ENCODE measurements around the gene GAB2.

Gene GAB2

GRCh38 chr11:78343303-78343702 is 74.3 kb downstream of the GAB2 start:
- DNase-seq (ENCODE audit: low read depth in 2 of 2) = no peak

- DNase-seq (ENCODE audit: low read depth in 2 of 2) = no peak
Observed at GRCh38 chr11:78341841-78342240, 75.8 kb downstream of the GAB2 start.

- DNase-seq (ENCODE audit: low read depth in 2 of 2) = no peak
Observed at GRCh38 chr11:78340530-78340929, 77.1 kb downstream of the GAB2 start.

- no peak for DNase-seq (ENCODE audit: low read depth in 2 of 2)
Observed at GRCh38 chr11:78339945-78340344, 77.7 kb downstream of the GAB2 start.

GRCh38 chr11:78339483-78339882 is 78.1 kb downstream of the GAB2 start:
- no peak for DNase-seq (ENCODE audit: low read depth in 2 of 2)

GRCh38 chr11:78338702-78339101 is 78.9 kb downstream of the GAB2 start:
- DNase-seq (ENCODE audit: low read depth in 2 of 2) = no peak

- no peak for DNase-seq (ENCODE audit: low read depth in 2 of 2)
Observed at GRCh38 chr11:78338138-78338537, 79.5 kb downstream of the GAB2 start.

- DNase-seq (ENCODE audit: low read depth in 2 of 2) = no peak
Observed at GRCh38 chr11:78337554-78337924, 80.1 kb downstream of the GAB2 start.

GRCh38 chr11:78336877-78337553 is 80.6 kb downstream of the GAB2 start:
- DNase-seq (ENCODE audit: low read depth in 2 of 2) = no peak

- no peak for DNase-seq (ENCODE audit: low read depth in 2 of 2)
Observed at GRCh38 chr11:78334109-78334508, 83.5 kb downstream of the GAB2 start.

GRCh38 chr11:78332872-78333271 is 84.7 kb downstream of the GAB2 start:
- no peak for DNase-seq (ENCODE audit: low read depth in 2 of 2)

GRCh38 chr11:78332174-78332866 is 85.3 kb downstream of the GAB2 start:
- DNase-seq (ENCODE audit: low read depth in 2 of 2) = no peak

GRCh38 chr11:78331711-78332110 is 85.9 kb downstream of the GAB2 start:
- no peak for DNase-seq (ENCODE audit: low read depth in 2 of 2)

GRCh38 chr11:78330361-78330760 is 87.3 kb downstream of the GAB2 start:
- DNase-seq (ENCODE audit: low read depth in 2 of 2) = no peak

GRCh38 chr11:78327945-78328344 is 89.7 kb downstream of the GAB2 start:
- DNase-seq (ENCODE audit: low read depth in 2 of 2) = no peak

GRCh38 chr11:78325274-78325781 is 92.3 kb downstream of the GAB2 start:
- no peak for DNase-seq (ENCODE audit: low read depth in 2 of 2)

GRCh38 chr11:78323363-78323762 is 94.3 kb downstream of the GAB2 start:
- no peak for DNase-seq (ENCODE audit: low read depth in 2 of 2)

GRCh38 chr11:78319453-78319955 is 98.1 kb downstream of the GAB2 start:
- no peak for DNase-seq (ENCODE audit: low read depth in 2 of 2)

GRCh38 chr11:78318321-78319114 is 99.1 kb downstream of the GAB2 start:
- no peak for DNase-seq (ENCODE audit: low read depth in 2 of 2)

- DNase-seq (ENCODE audit: low read depth in 2 of 2) = no peak
Observed at GRCh38 chr11:78315724-78316123, 101.9 kb downstream of the GAB2 start.

GRCh38 chr11:78314762-78315161 is 102.9 kb downstream of the GAB2 start:
- DNase-seq (ENCODE audit: low read depth in 2 of 2) = no peak

GRCh38 chr11:78313898-78314297 is 103.7 kb downstream of the GAB2 start:
- DNase-seq (ENCODE audit: low read depth in 2 of 2) = no peak

All from stimulated activated CD4-positive, alpha-beta T cell treated with anti-CD3 and anti-CD28 coated beads, Interleukin-4, amount 100 ng/mL, for 48 hours (primary cell).